Testis (tissue), 2 donors: Measurements from ENCODE around the gene PPP1R37.

Source experiments
- CTCF ChIP-seq, 3 experiments: fragments of 450-650 bp in 2 of 3; fragments of 200-600 bp in 1 of 3; sonication (generic) in 1 of 3; IDR thresholded peaks; one replicate each; pipeline ENCODE4 v1.5.1; 2016 to 2019; ENCODE audit warnings: antibody characterized with exemption in 3 of 3, mild to moderate bottlenecking in 2 of 3, moderate library complexity in 1 of 3
- POLR2A ChIP-seq: fragments of 450-650 bp; IDR thresholded peaks from one replicate; pipeline ENCODE4 v1.6.1; 2017; ENCODE audit warnings: antibody characterized with exemption, mild to moderate bottlenecking, moderate library complexity

GRCh38 chr19:45159210-45159970, 66.4 kb downstream of the PPP1R37 start:
- TF ChIP-seq POLR2A = no peak
- no peak for TF ChIP-seq CTCF (IDR thresholded peaks at IDR 0.05)
